HG03280 (cell line): ENCODE measurements around the gene PRKCQ.

Experiments used
- ATAC-seq: cut with Tn5 transposase; IDR thresholded peaks from one replicate; pipeline ENCODE4 v1.9.1; 2021; ENCODE audit warnings: mild to moderate bottlenecking, moderate library complexity; ENCODE audit not compliant: unreplicated experiment

PRKCQ gene

DNA sequence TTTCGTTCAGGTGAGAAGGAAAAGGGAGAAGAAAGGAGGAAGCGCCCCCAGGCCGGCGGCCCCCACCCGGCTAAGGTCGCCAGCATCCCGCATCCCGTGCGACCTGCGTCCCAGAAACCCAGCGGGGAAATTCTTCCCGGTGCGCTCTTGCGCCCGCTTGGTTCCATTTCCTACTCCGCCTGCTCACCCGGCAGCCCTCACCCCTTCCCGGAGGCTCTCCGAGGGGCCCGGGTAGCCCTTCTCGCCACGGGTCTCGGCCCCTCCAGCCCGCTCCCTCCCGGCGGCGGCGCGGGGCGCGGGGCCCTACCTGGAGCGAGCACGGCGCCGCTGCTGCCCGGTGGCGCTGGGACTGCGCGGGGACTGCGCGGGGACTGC is at the start of gene PRKCQ:
TSS of gene PRKCQ (minus strand) at position 373 of the 375 bp plus-strand sequence. CDS start 65,141 bp downstream, outside the sequence.
- peak; percentile 20 for ATAC-seq

DNA sequence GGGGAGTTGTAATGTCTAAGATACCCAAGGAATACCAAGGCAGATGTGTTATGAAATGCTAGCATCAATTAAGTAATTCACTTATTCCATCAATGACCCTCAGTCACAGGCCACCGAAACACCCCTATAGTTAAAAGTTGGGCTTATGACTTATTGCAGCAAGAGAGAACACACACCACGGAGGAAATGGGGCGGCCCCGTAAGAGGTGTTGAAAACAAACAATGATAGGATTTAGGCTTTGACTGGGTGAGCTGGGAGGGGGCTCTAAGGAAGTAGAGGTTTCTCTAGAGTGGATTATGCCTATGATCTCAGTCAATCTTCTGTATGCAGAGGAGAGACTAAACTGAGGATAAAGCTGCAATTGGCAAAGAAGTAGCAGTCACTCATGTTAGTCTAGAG is 45.4 kb upstream of the PRKCQ start:
- ATAC-seq = no peak

DNA sequence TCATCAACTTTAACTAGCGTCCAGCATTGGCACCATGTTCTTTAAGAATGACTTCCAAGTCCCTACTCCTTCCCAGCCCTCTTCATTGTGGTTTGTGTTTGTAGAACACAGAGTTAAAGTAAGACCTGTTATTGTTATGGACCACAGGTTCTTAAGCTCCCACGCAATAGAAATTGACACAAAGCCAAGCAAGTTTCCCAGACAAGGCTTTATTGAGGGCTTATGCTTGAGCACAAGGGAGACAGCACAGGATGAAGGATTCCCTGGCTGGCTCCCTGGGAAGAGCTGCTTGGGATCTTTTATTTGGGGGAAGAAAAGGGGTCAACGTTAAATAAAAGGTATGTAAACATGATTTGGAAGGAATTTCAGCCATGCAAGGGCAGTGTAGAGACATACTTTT is 44.3 kb upstream of the PRKCQ start:
- ATAC-seq = no peak

GRCh38 chr10:6622921-6623320 is 42.8 kb upstream of the PRKCQ start:
- ATAC-seq = no peak

DNA sequence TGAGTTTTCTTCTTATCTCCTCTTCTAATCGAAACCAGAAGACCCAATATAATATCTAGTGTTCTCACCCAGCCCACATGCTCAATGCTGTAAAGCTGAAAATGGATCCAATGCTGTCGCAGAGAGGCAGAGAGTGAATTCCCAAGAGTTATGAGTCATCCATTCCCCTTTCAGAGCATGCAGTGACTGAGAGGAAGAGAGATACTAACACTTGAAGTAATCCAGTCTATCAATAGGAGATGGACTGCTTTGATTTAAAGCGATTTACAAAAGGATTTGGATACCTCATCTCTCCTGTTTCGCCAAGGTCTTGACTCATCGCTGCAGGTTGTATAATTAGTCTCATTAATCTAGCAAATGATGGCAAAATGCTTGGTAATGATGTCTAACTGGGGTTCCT is 41.5 kb upstream of the PRKCQ start:
- no peak for ATAC-seq

DNA sequence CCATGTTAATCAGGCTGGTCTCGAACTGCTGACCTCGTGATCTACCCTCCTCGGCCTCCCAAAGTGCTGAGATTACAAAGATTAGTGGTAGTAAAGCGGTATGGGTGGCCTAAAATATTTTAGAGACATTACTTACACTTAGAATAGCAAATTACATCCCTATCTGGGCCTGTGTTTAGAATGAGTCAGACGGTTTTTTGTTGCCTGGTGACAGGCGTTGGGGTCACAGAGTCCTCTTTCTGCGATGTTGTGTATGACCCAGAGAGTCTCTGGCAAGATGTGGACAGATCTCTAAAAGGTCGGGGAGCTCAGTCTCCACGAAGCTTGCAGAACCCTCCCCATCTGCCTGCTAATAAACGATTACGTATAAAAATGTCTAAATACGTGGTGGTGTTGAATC is 39.6 kb upstream of the PRKCQ start:
- ATAC-seq = no peak

GRCh38 chr10:6618340-6618739 is 38.3 kb upstream of the PRKCQ start:
- ATAC-seq = no peak

GRCh38 chr10:6617309-6618076 is 37.4 kb upstream of the PRKCQ start:
- ATAC-seq = no peak

DNA sequence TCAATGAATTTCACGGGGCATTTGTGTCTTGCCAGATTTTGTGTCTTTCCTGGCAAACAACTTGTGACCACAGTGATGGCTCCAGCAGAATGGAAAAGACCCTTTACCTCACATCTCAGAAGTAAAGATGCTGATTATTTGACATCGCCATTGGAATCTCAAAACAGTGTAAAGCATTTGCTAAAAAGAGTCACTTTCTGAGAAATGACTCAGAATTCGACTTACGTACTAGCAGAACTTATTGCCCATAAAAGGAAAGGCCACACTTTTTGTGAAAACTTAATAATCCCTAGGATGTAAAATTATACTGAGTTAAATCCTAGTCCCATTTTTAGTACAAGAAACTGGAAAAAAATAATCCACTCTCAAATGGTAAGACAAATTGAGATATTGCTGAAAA is 35.9 kb upstream of the PRKCQ start:
- no peak for ATAC-seq

- no peak for ATAC-seq
Observed at GRCh38 chr10:6612371-6612770, 32.3 kb upstream of the PRKCQ start.

DNA sequence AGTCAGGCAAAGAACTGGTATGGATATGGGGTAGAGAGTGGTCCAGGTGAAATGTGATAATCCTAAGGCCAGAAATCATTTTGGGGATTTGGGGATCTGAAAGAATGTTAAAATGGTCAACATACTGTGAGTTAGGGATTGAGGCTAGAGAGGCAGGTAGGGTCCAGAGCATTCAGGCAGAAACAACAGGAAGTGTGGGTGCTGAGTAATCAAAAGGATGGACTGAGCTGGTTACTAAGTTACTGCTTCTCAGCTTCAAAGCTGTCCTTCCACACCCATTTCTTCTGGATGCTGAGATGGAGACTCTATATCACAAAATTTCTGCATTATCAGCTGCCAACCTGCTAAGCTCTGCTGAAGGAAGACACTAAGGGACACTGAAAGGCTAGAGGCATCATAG is 30.6 kb upstream of the PRKCQ start:
- ATAC-seq = no peak

DNA sequence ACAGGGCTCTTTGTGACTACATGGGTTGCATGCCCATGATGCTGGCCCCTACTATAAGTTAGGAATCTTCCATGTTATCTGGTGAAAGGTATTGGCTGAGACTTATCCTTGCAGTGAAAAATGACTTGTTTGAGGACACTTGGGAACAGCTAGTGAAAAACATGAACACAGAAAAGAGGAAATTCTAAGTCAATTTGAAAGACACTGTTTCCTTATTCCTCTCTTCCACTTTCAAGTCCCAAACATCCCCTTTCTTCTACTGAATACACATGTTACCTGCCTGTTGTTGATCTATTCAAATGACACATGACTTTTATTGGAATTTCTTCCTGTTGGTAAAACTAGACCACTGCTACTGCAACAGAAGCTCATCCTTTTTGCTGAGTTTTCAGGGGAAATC is 29.5 kb upstream of the PRKCQ start:
- no peak for ATAC-seq

DNA sequence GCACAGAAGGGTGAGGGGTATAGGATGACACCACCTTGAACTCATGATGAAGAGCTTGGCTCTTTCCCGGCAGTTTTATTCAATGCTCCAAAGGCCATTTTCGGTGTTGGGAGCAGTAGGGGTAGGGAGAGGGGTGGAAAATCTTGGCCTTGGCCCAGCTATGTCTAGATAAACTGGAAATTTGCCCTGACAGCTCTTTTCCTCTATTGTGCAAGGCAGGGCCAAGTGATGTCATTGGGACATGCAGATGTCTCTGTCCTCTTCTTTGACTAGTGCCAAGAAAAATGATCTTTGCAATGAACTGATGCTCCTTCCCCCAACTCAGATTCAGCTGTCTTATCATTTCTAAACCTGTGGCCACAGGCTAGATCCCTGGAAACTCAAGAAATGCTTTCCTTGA is 27.7 kb upstream of the PRKCQ start:
- no peak for ATAC-seq

DNA sequence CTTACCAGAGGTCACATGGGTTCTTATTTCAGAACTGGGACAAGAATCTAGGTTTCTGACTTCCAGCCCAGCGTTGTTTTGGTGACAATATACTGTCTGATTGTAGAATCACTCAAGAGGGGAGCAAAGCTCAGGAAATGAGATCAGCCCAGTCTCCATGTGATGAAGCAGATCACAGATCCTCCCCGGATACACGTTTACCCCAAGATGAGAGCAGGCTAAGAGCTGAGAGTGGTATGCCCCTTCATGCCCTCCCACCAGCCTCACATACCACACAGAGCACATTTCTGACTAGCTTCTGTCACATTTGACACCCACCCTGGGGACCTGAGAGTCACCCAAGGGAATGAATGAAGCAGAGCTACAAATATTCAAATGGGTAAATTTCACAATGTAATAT is 27.1 kb upstream of the PRKCQ start:
- no peak for ATAC-seq

GRCh38 chr10:6603142-6604125 is 23.4 kb upstream of the PRKCQ start:
- ATAC-seq = no peak

DNA sequence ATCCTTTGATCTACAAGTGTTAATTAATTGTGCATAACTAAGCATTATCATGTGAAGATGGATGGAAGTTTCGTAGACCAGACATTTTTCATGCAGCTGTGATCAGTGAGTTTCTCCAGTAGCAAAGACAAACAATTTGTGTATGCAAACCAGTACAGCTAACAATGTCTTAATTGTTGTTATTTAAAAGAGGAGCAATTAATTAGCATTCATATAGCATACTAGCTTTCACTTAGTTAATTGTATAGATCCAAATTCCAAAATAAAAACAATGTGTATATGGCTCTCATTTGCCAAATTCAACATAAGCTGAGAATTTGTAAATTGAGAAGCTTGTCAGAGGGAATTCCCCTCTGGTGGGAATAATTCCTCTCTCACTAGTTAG is 22.6 kb upstream of the PRKCQ start:
- ATAC-seq = no peak

DNA sequence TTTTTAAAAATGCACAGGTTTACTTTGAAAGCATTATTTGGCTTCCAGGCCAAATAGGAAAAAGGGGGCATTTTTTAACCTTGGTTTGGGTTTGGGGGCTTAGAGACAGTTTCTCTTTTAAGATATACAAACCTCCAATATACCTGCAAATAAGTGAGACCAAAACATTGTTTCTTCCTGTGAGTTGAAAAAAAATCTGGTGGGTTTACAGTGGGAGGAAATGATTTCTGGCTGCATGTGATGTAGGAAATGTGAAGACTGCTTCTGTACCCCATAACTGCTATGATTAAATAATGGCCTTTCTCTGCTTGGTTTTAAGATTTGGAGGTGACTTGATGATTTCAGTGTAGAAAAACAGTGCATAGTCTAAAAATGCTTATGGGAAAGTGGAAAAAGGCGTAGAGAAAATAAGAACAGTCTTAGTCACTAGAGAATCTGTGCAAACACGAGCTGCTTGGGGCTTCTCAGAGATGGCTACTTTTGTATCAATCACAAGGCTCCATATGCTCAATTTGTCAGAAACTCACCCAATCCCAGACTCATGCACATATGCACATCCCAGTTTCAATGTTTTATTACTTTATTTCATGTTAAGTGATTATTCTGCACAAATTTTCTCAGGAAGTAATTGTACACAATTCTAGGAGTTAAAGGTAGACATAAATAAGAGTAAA is 22.1 kb upstream of the PRKCQ start:
- ATAC-seq = no peak

- ATAC-seq = no peak
Observed at GRCh38 chr10:6601246-6601805, 21.2 kb upstream of the PRKCQ start.

GRCh38 chr10:6600224-6600987 is 20.3 kb upstream of the PRKCQ start:
- no peak for ATAC-seq

GRCh38 chr10:6598679-6599078 is 18.6 kb upstream of the PRKCQ start:
- ATAC-seq = no peak
